A673 (cell line): Measurements from ENCODE around the gene PIANP. TPM values are rescaled to one million over a fixed set of nuclear protein-coding genes. Genes with fewer than 3 reads are reported as not detected.
A peak's percentile ranks its signal among the peaks of the same experiment; 100 is the strongest.

Source experiments
- BruUV-seq: library from RNA; stranded (reverse); fragments of 400-500 nt; replicated peaks from 2 replicates; lab custom pipeline; 2021; lab: Mats Ljungman, UMichigan
- CTCF ChIA-PET: fragments of 300-600 bp; sonication (Branson Sonifier 250); formaldehyde crosslinking; loops from one replicate; lab custom pipeline; 2022; ENCODE audit warnings: antibody characterized with exemption; lab: Charles Lee
- POLR2A ChIA-PET: fragments of 300-600 bp; sonication (Branson Sonifier 250); formaldehyde crosslinking; loops from one replicate; lab custom pipeline; 2022; ENCODE audit warnings: antibody characterized with exemption; ENCODE audit not compliant: low non-redundant PET; lab: Charles Lee
- DNase-seq: peaks from one replicate; pipeline ENCODE4 v3.0.0-alpha.2; 2015; ENCODE audit warnings: low spot score
- H3K27ac ChIP-seq: fragments of 200-600 bp; sonication (generic); 2 replicates; pipeline ENCODE4 v1.5.1; 2016; ENCODE audit warnings: mixed run types, low read depth, mild to moderate bottlenecking, mixed read lengths, antibody characterized with exemption, low read length; ENCODE audit not compliant: poor library complexity, severe bottlenecking
- H3K27me3 ChIP-seq: fragments of 200-600 bp; sonication (generic); replicated peaks from 2 replicates; pipeline ENCODE4 v1.6.1; 2017; ENCODE audit warnings: mixed run types, low read depth, mild to moderate bottlenecking, mixed read lengths, antibody characterized with exemption, low read length; ENCODE audit not compliant: insufficient read depth, poor library complexity
- H3K36me3 ChIP-seq: fragments of 200-600 bp; sonication (generic); 2 replicates; pipeline ENCODE4 v1.6.1; 2016; ENCODE audit warnings: mixed run types, mild to moderate bottlenecking, mixed read lengths, antibody characterized with exemption, low read length; ENCODE audit not compliant: insufficient read depth, poor library complexity, severe bottlenecking
- H3K4me1 ChIP-seq: fragments of 200-600 bp; sonication (generic); 2 replicates; pipeline ENCODE4 v1.6.1; 2017; ENCODE audit warnings: mixed run types, mild to moderate bottlenecking, mixed read lengths, antibody characterized with exemption, low read length; ENCODE audit not compliant: insufficient read depth, poor library complexity, severe bottlenecking
- H3K4me3 ChIP-seq: fragments of 200-600 bp; sonication (generic); 2 replicates; pipeline ENCODE4 v1.5.1; 2016; ENCODE audit warnings: low read depth, mixed run types, mild to moderate bottlenecking, mixed read lengths, low read length; ENCODE audit not compliant: poor library complexity, severe bottlenecking
- H3K9me3 ChIP-seq: fragments of 200-600 bp; sonication (generic); 2 replicates; pipeline ENCODE4 v1.6.1; 2016; ENCODE audit warnings: mixed run types, low read depth, mild to moderate bottlenecking, mixed read lengths, antibody characterized with exemption, low read length; ENCODE audit not compliant: poor library complexity, severe bottlenecking
- EZH2 ChIP-seq: fragments of 200-600 bp; sonication (generic); IDR thresholded peaks from 2 replicates; pipeline ENCODE4 v1.6.1; 2017; ENCODE audit warnings: borderline replicate concordance, low read depth, mild to moderate bottlenecking, mixed read lengths, antibody characterized with exemption, low read length; ENCODE audit not compliant: poor library complexity, severe bottlenecking
- intact Hi-C: fragments of 100-400 bp; cut with micrococcal nuclease; formaldehyde crosslinking; loops from one replicate; pipeline ENCODE4 v1.10.0; 2022; ENCODE audit not compliant: unreplicated experiment
- total RNA-seq: library from RNA; stranded (reverse); gene quantifications from 2 replicates; pipeline ENCODE4 v1.2.3, GENCODE V29; 2021
- TF ChIP-seq, protein P1 (sequence below): fragments of 300-800, 200-600 bp; sonication (generic); conservative IDR thresholded peaks from 2 replicates; pipeline ENCODE4 v1.5.1; 2017; ENCODE audit warnings: low read depth, mild to moderate bottlenecking, antibody characterized with exemption, low read length, moderate library complexity, mixed read lengths

The PIANP gene
- total RNA-seq, 1 experiment from 2014 or later, result 0.80 TPM

DNA sequence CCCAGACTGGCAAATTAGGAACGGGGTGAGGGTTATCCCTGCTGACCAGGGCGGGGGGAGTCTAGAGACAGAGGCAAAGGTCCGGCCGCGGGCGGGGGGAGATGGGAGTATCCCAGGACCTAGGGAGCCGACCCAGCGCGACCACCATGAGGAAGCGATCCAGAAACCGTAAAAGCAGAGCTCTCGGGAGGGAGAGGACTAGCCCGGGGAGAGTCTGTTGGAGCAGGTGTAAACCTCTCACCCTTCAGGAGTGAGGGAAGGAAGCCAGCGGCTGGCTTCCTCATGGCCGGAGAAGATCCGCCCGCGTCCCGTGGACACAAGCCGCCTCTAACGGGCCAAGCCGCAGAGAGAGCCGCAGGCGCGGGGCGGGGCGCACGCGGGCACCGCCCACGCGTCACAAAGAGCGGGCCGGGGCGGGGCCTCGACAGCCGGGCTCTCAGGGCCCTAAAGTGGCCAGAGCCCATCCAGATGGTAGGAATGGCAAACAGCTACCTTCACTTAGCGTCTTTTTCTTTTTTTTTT lies 53.5 kb downstream of the PIANP start, which contains the start of gene ACRBP:
Gene ACRBP, minus strand, starts transcription at position 350 of the 522 bp plus-strand sequence. Its CDS starts 66 bp downstream, at position 284.
- no TSS peak for BruUV-seq
- intact Hi-C loops, result no loop called here
- peak; percentile 82 for DNase-seq
- peak within 1 kb of the TSS; percentile 51 for H3K4me3 ChIP-seq
- H3K27me3 ChIP-seq, result no peaks in the 10 kb centered on the region
- H3K27ac ChIP-seq, result peak within 1 kb of the TSS; percentile 63
- POLR2A ChIA-PET, result no interaction called here
- H3K4me1 ChIP-seq, result peaks cover 3% of the 10 kb centered on the region
- CTCF ChIA-PET, result no interaction called here
- no peaks in the 10 kb centered on the region for H3K9me3 ChIP-seq
- TF ChIP-seq EZH2, result no peak
- TF ChIP-seq, protein P1, sequence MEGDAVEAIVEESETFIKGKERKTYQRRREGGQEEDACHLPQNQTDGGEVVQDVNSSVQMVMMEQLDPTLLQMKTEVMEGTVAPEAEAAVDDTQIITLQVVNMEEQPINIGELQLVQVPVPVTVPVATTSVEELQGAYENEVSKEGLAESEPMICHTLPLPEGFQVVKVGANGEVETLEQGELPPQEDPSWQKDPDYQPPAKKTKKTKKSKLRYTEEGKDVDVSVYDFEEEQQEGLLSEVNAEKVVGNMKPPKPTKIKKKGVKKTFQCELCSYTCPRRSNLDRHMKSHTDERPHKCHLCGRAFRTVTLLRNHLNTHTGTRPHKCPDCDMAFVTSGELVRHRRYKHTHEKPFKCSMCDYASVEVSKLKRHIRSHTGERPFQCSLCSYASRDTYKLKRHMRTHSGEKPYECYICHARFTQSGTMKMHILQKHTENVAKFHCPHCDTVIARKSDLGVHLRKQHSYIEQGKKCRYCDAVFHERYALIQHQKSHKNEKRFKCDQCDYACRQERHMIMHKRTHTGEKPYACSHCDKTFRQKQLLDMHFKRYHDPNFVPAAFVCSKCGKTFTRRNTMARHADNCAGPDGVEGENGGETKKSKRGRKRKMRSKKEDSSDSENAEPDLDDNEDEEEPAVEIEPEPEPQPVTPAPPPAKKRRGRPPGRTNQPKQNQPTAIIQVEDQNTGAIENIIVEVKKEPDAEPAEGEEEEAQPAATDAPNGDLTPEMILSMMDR, result no peak
- peaks cover 9% of the 10 kb centered on the region for H3K36me3 ChIP-seq

DNA sequence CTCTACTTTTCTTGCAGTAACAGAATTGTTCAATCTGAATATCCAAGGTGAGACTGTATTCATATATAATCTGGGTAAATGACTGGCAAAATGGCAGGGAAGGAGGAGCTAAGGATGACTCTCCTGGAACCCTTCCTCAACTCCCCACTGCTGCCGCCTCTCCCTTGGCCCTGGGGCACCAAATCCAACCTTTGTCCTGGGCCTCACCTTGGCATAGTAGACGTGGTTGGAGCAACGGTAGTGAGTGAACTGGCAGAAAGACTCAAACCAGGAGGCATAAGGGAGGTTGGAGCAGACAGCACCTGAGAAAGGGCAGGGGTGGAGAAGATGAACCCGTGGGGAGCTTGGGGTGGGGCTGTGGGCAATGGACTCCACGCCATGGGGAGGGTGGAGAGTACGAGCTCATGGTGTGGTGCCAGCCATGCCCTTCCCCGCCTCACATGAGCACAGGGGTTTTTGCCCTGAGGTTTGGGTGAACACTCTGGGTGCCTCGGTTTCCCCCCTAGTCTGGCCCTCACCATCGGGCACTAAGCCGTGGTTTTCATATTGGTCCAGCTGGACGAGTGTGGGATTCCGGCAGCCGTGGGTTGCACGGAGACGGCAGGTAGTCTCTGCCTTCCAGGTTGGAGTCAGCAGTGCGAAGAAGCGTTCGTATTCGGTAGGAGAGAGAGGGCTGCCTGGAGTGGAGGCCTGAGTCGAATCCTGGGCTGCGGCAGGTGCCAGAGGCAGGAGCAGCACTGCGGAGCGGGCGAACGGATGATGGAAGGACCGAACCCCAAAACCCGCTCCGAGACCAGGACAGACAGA lies 54.1 kb downstream of the PIANP start:
- peaks cover 3% of the 10 kb centered on the region for H3K4me1 ChIP-seq
- no TSS peak for BruUV-seq
- ChIA-PET CTCF (interaction anchor here (0.6 kb wide), 2 partner anchors 43 to 82 kb away, joined by 4 to 6 read pairs; partner anchors contain the start of gene ZNF384), POLR2A (no interaction called here)
- TF ChIP-seq, protein P1, result no peak
- TF ChIP-seq EZH2, result no peak
- peak overlapping the region; percentile 51 for H3K4me3 ChIP-seq
- H3K36me3 ChIP-seq, result peaks cover 8% of the 10 kb centered on the region
- intact Hi-C loops, result no loop called here
- DNase-seq, result no peak
- no peaks in the 10 kb centered on the region for H3K9me3 ChIP-seq
- no peaks in the 10 kb centered on the region for H3K27me3 ChIP-seq
- H3K27ac ChIP-seq, result peak overlapping the region; percentile 63

DNA sequence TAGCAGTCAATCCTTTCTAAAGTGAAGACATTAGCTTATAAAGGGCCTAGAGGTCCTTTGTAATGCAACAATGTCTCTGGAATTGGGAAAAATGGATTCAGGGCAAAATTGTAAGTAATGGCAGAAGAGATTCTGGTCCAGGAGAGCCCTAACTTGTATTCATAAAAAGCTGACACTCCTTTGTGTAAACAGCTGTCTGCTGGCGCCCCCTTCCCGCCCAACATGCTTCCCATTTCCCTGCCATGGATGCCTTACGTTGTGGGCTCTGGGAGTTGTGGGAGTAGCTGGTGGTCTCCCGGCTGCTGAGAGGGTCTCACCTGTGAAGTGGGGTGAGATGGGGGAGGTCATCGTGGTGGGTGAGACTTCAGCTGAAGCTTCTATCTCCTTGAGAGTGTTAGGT lies 55.7 kb downstream of the PIANP start:
- POLR2A ChIA-PET, result no interaction called here
- no TSS peak for BruUV-seq
- CTCF ChIA-PET, result interaction anchor here (0.5 kb wide), 1 partner anchor 9 kb away, joined by 5 read pairs; no protein-coding TSS in a partner anchor
- H3K4me1 ChIP-seq, result peaks cover 3% of the 10 kb centered on the region
- TF ChIP-seq EZH2, result no peak
- TF ChIP-seq, protein P1, result peak; percentile 57
- intact Hi-C loops, result loop anchor here (2.0 kb wide), 1 partner anchor 30 kb away; no protein-coding TSS in a partner anchor
- H3K27ac ChIP-seq, result no peak overlapping the region
- no peaks in the 10 kb centered on the region for H3K27me3 ChIP-seq
- peaks cover 3% of the 10 kb centered on the region for H3K36me3 ChIP-seq
- no peaks in the 10 kb centered on the region for H3K9me3 ChIP-seq
- DNase-seq, result no peak
- no peak overlapping the region for H3K4me3 ChIP-seq
